ENCODE measurements around the gene ACADSB.

ACADSB gene

DNA sequence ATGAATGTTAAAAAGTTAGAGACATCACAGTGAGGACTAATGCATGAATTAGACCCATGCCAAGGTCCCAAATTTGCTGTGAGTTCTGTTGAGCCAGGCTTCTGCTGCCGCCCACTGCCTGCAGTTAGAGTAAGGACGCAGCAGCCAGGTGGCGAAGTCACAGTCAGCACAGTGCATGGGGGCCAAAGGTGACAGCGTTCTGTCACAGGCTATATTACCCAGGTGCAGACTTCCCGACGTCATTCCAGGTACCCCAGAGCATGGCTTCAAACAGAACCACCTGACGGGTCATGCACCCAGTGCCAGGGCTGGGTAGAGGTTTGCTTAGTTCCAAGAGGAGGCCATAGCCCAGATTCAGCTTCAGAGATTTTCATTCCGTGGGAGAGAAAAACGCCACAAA lies 93.1 kb downstream of the ACADSB start:
- no peak for DNase-seq (ENCODE audit: low spot score)

DNA sequence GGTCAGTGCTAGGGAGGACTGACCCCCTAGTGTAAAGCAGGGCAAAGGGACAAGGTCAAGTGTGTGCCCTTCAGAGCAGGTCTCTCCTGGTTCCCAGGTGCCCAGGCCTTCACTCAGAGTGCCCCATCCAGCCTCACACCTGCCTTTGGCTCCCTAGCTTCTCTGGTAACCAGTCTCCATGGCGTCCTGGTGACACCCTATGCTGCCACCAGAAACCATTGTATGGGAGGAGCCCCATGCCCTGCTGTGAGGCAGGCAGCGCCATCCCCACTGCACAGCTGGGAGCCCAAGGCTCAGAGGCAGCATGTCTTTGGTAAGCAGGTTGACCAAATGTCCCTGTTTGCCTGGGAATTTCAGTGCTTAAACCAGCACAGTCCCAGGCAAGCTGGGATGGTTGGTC lies 93.9 kb downstream of the ACADSB start:
- DNase-seq (ENCODE audit: low spot score): no peak

GRCh38 chr10:123103944-123104343 lies 95.1 kb downstream of the ACADSB start:
- DNase-seq (ENCODE audit: low spot score): no peak
